ENCODE data around the gene KAT7.

KAT7 gene

GRCh38 chr17:49873466-49873865, 85.0 kb downstream of the KAT7 start:
- DNase-seq: peak; percentile 98

GRCh38 chr17:49873926-49874325, 85.4 kb downstream of the KAT7 start:
- no peak for DNase-seq

- no peak for DNase-seq
Observed at GRCh38 chr17:49874911-49875310, 86.4 kb downstream of the KAT7 start.

GRCh38 chr17:49875685-49876084, 87.2 kb downstream of the KAT7 start:
- no peak for DNase-seq

- DNase-seq: no peak
Observed at GRCh38 chr17:49878931-49879904, 90.7 kb downstream of the KAT7 start.

GRCh38 chr17:49880291-49881053, 92.0 kb downstream of the KAT7 start:
- DNase-seq: peak; percentile 78

GRCh38 chr17:49881054-49881402, 92.5 kb downstream of the KAT7 start:
- no peak for DNase-seq

- DNase-seq: no peak
Observed at GRCh38 chr17:49882434-49882833, 94.0 kb downstream of the KAT7 start.
